Memory B cell (primary cell): ENCODE measurements around the gene MEAK7.

Experiments
- ATAC-seq: fragments of 150-1000 bp; cut with Tn5 transposase; 2 replicates; pipeline ENCODE4 v1.10.0; 2021; ENCODE audit warnings: low read depth, mild to moderate bottlenecking, moderate library complexity
- DNase-seq, 2 donors: peaks; one replicate each; pipeline ENCODE4 v3.0.0; 2022; ENCODE audit warnings: low spot score in 2 of 2
- H3K27ac Mint-ChIP-seq: one replicate; pipeline ENCODE4 v1.8.0; 2022; ENCODE audit warnings: mild to moderate bottlenecking, moderate library complexity, mixed read lengths
- H3K27me3 Mint-ChIP-seq: one replicate; pipeline ENCODE4 v1.8.0; 2022; ENCODE audit warnings: mixed read lengths
- H3K36me3 Mint-ChIP-seq: one replicate; pipeline ENCODE4 v1.8.0; 2022; ENCODE audit warnings: mild to moderate bottlenecking, mixed read lengths
- H3K4me1 Mint-ChIP-seq: one replicate; pipeline ENCODE4 v1.8.0; 2022; ENCODE audit warnings: mixed read lengths
- H3K4me3 Mint-ChIP-seq: one replicate; pipeline ENCODE4 v1.8.0; 2022; ENCODE audit warnings: mild to moderate bottlenecking, moderate library complexity, mixed read lengths
- H3K9me3 Mint-ChIP-seq: one replicate; pipeline ENCODE4 v1.8.0; 2022; ENCODE audit warnings: mixed read lengths

Gene MEAK7

GRCh38 chr16:84513666-84514065 is 9.2 kb upstream of the MEAK7 start:
- no peaks in the 10 kb centered on the region for H3K9me3 Mint-ChIP-seq
- H3K4me3 Mint-ChIP-seq: no peak overlapping the region
- H3K27ac Mint-ChIP-seq: peak overlapping the region; percentile 80
- DNase-seq (no peak), ATAC-seq (no peak)
- H3K27me3 Mint-ChIP-seq: no peaks in the 10 kb centered on the region
- H3K4me1 Mint-ChIP-seq: peaks cover 28% of the 10 kb centered on the region
- no peaks in the 10 kb centered on the region for H3K36me3 Mint-ChIP-seq

GRCh38 chr16:84513123-84513522 is 8.7 kb upstream of the MEAK7 start:
- Mint-ChIP-seq H3K4me3 (no peak overlapping the region), H3K9me3 (no peaks in the 10 kb centered on the region), H3K27ac (peak overlapping the region; percentile 28), H3K27me3 (no peaks in the 10 kb centered on the region), H3K4me1 (peaks cover 30% of the 10 kb centered on the region), H3K36me3 (no peaks in the 10 kb centered on the region)
- DNase-seq: no peak
- ATAC-seq: no peak

- DNase-seq: no peak
- H3K9me3 Mint-ChIP-seq: no peaks in the 10 kb centered on the region
- no peak for ATAC-seq
- H3K4me3 Mint-ChIP-seq: peak overlapping the region; percentile 8
- no peaks in the 10 kb centered on the region for H3K27me3 Mint-ChIP-seq
- peaks cover 36% of the 10 kb centered on the region for H3K4me1 Mint-ChIP-seq
- peak overlapping the region; percentile 31 for H3K27ac Mint-ChIP-seq
- H3K36me3 Mint-ChIP-seq: no peaks in the 10 kb centered on the region
These were observed 7.4 kb upstream of the MEAK7 start for GRCh38 chr16:84511831-84512230.

- Mint-ChIP-seq H3K27ac (peak overlapping the region; percentile 31), H3K4me1 (peaks cover 37% of the 10 kb centered on the region), H3K4me3 (peak overlapping the region; percentile 8), H3K27me3 (no peaks in the 10 kb centered on the region), H3K36me3 (no peaks in the 10 kb centered on the region), H3K9me3 (no peaks in the 10 kb centered on the region)
- ATAC-seq (no peak), DNase-seq (peak; percentile 61 to 79)
These were observed 6.8 kb upstream of the MEAK7 start for GRCh38 chr16:84511180-84511800.

GRCh38 chr16:84509032-84509950 is 4.8 kb upstream of the MEAK7 start:
- Mint-ChIP-seq H3K27me3 (no peaks in the 10 kb centered on the region), H3K4me1 (peaks cover 40% of the 10 kb centered on the region), H3K27ac (no peak overlapping the region), H3K36me3 (no peaks in the 10 kb centered on the region), H3K9me3 (no peaks in the 10 kb centered on the region), H3K4me3 (no peak overlapping the region)
- DNase-seq (no peak), ATAC-seq (no peak)

GRCh38 chr16:84508502-84508901 is 4.0 kb upstream of the MEAK7 start:
- Mint-ChIP-seq H3K4me1 (peaks cover 40% of the 10 kb centered on the region), H3K4me3 (no peak overlapping the region), H3K27ac (no peak overlapping the region), H3K36me3 (no peaks in the 10 kb centered on the region), H3K9me3 (no peaks in the 10 kb centered on the region), H3K27me3 (no peaks in the 10 kb centered on the region)
- ATAC-seq: no peak
- no peak for DNase-seq

GRCh38 chr16:84507011-84507982 is 2.8 kb upstream of the MEAK7 start:
- Mint-ChIP-seq H3K4me1 (peaks cover 41% of the 10 kb centered on the region), H3K9me3 (no peaks in the 10 kb centered on the region), H3K4me3 (peak overlapping the region; percentile 83), H3K27ac (peak overlapping the region; percentile 89), H3K27me3 (no peaks in the 10 kb centered on the region), H3K36me3 (no peaks in the 10 kb centered on the region)
- ATAC-seq: peak; percentile 36
- DNase-seq: peak; percentile 38 to 52

GRCh38 chr16:84505249-84506187 is 1.1 kb upstream of the MEAK7 start:
- ATAC-seq: no peak
- Mint-ChIP-seq H3K36me3 (peaks cover 2% of the 10 kb centered on the region), H3K27ac (peak overlapping the region; percentile 83), H3K4me1 (peaks cover 36% of the 10 kb centered on the region), H3K27me3 (no peaks in the 10 kb centered on the region), H3K9me3 (no peaks in the 10 kb centered on the region), H3K4me3 (peak overlapping the region; percentile 90)
- DNase-seq: peak in 1 of 2 donors; percentile 21

GRCh38 chr16:84503751-84504395 is 586 bp downstream of the MEAK7 start:
- Mint-ChIP-seq H3K27me3 (no peaks in the 10 kb centered on the region), H3K27ac (peak overlapping the region; percentile 83), H3K9me3 (no peaks in the 10 kb centered on the region), H3K4me3 (peak overlapping the region; percentile 90), H3K4me1 (peaks cover 36% of the 10 kb centered on the region), H3K36me3 (peaks cover 2% of the 10 kb centered on the region)
- DNase-seq (no peak), ATAC-seq (no peak)

GRCh38 chr16:84502581-84502980 is 1.9 kb downstream of the MEAK7 start:
- H3K36me3 Mint-ChIP-seq: peaks cover 6% of the 10 kb centered on the region
- ATAC-seq (no peak), DNase-seq (no peak)
- peak overlapping the region; percentile 21 for H3K4me3 Mint-ChIP-seq
- H3K27me3 Mint-ChIP-seq: no peaks in the 10 kb centered on the region
- peaks cover 33% of the 10 kb centered on the region for H3K4me1 Mint-ChIP-seq
- H3K27ac Mint-ChIP-seq: no peak overlapping the region
- H3K9me3 Mint-ChIP-seq: no peaks in the 10 kb centered on the region

- Mint-ChIP-seq H3K36me3 (peaks cover 10% of the 10 kb centered on the region), H3K4me1 (peaks cover 29% of the 10 kb centered on the region), H3K4me3 (no peak overlapping the region), H3K9me3 (no peaks in the 10 kb centered on the region), H3K27me3 (no peaks in the 10 kb centered on the region), H3K27ac (no peak overlapping the region)
- DNase-seq (no peak), ATAC-seq (no peak)
These were observed 2.4 kb downstream of the MEAK7 start for GRCh38 chr16:84502075-84502474.

- H3K27ac Mint-ChIP-seq: no peak overlapping the region
- ATAC-seq (no peak), DNase-seq (no peak)
- H3K4me1 Mint-ChIP-seq: peaks cover 26% of the 10 kb centered on the region
- H3K9me3 Mint-ChIP-seq: no peaks in the 10 kb centered on the region
- H3K27me3 Mint-ChIP-seq: no peaks in the 10 kb centered on the region
- H3K36me3 Mint-ChIP-seq: peaks cover 18% of the 10 kb centered on the region
- H3K4me3 Mint-ChIP-seq: no peak overlapping the region
These were observed 3.3 kb downstream of the MEAK7 start for GRCh38 chr16:84501077-84501735.
